ENCODE results near the gene CCT2. TPM values are rescaled to one million over a fixed set of nuclear protein-coding genes. Genes with fewer than 3 reads are reported as not detected.

CCT2 gene
- total RNA-seq, 1 donor from 2014 or later: 262 TPM

GRCh38 chr12:69619050-69619449 is 33.8 kb downstream of the CCT2 start:
- no peaks in the 10 kb centered on the region for H3K9me3 ChIP-seq (ENCODE audit: insufficient read depth, low read depth, low read length)
- H3K27me3 Mint-ChIP-seq (ENCODE audit: low read depth, unreplicated experiment): peaks cover 5% of the 10 kb centered on the region
- H3K4me2 ChIP-seq (ENCODE audit: low read length): no peak overlapping the region
- FAIRE-seq: no peak
- no peaks in the 10 kb centered on the region for H3K4me1 ChIP-seq (ENCODE audit: insufficient read depth, low read length)
- H3K79me2 ChIP-seq (ENCODE audit: insufficient read depth, low read length): no peaks in the 10 kb centered on the region
- TF ChIP-seq EZH2 (IDR thresholded peaks at IDR 0.05; ENCODE audit: insufficient read depth, low read length) (no peak), CTCF (IDR thresholded peaks at IDR 0.05; ENCODE audit: insufficient read depth, low read depth, low read length) (no peak)
- DNase-seq (ENCODE audit: low read depth): no peak
- H3K27ac Mint-ChIP-seq (ENCODE audit: unreplicated experiment): no peak overlapping the region
- H3K27ac ChIP-seq (ENCODE audit: low read depth, low read length): no peak overlapping the region
- H3K27me3 ChIP-seq (ENCODE audit: insufficient read depth, low read length): no peaks in the 10 kb centered on the region
- H3K4me1 Mint-ChIP-seq (ENCODE audit: low read depth, unreplicated experiment): no peaks in the 10 kb centered on the region
- H2AFZ ChIP-seq (ENCODE audit: low read depth, low read length): no peak overlapping the region
- no peak overlapping the region for H3K9ac ChIP-seq (ENCODE audit: low read length)
- H3K36me3 Mint-ChIP-seq (ENCODE audit: low read depth, unreplicated experiment): no peaks in the 10 kb centered on the region
- no peaks in the 10 kb centered on the region for H4K20me1 ChIP-seq (ENCODE audit: insufficient read depth, low read length)
- no peak overlapping the region for H3K4me3 ChIP-seq (ENCODE audit: insufficient read depth, low read depth, low read length)
- H3K4me3 Mint-ChIP-seq (ENCODE audit: unreplicated experiment): no peak overlapping the region
- no peaks in the 10 kb centered on the region for H3K36me3 ChIP-seq (ENCODE audit: insufficient read depth, low read length)
- H3K9me3 Mint-ChIP-seq (ENCODE audit: unreplicated experiment): peaks cover 9% of the 10 kb centered on the region

DNA sequence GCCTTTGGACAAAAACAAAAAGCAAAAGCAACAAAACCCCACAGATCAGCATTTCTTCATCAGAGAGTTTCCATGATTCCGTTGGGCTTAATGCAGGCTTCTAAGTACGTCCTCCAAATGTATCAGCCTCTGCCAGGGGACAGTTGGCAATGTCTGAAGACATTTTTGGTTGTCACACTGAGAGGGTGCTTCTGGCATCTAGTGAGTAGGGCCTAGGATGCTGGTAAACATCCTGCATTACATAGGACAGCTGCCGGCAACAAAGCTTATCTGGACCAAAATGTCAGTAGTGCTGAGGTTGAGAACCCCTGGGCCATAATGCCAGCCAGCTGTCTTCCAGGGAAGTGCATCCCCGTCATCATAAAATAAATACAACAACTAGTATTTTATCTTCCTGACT is 34.8 kb downstream of the CCT2 start:
- TF ChIP-seq EZH2 (IDR thresholded peaks at IDR 0.05; ENCODE audit: insufficient read depth, low read length): no peak
- no peak for TF ChIP-seq CTCF (IDR thresholded peaks at IDR 0.05; ENCODE audit: insufficient read depth, low read depth, low read length)

DNA sequence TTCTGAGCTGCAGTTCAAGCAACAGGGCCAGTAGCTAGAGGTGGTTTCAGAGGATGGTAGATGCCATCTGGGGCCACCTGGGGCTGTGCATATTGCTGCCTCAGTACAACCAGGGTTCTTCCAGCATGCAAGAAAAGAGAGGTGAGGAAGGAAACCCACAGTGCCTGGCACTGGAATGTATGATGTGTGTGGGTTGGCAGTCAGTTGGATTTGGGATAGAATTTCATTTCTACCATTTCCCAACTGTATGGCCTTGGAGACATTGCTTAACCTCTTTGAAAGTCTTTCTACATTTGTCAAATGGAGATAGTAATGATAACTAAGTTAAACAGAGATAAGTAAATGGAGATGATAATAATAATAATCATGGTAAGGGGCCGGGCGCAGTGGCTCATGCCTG is 35.7 kb downstream of the CCT2 start:
- Histone ChIP-seq H2AFZ (ENCODE audit: low read depth, low read length) (no peak overlapping the region), H3K36me3 (ENCODE audit: insufficient read depth, low read length) (no peaks in the 10 kb centered on the region), H4K20me1 (ENCODE audit: insufficient read depth, low read length) (no peaks in the 10 kb centered on the region), H3K4me1 (ENCODE audit: insufficient read depth, low read length) (no peaks in the 10 kb centered on the region), H3K9ac (ENCODE audit: low read length) (no peak overlapping the region), H3K4me3 (ENCODE audit: insufficient read depth, low read depth, low read length) (no peak overlapping the region), H3K27ac (ENCODE audit: low read depth, low read length) (no peak overlapping the region), H3K27me3 (ENCODE audit: insufficient read depth, low read length) (peaks cover 3% of the 10 kb centered on the region), H3K9me3 (ENCODE audit: insufficient read depth, low read depth, low read length) (no peaks in the 10 kb centered on the region), H3K4me2 (ENCODE audit: low read length) (no peak overlapping the region), H3K79me2 (ENCODE audit: insufficient read depth, low read length) (no peaks in the 10 kb centered on the region)
- Mint-ChIP-seq H3K4me3 (ENCODE audit: unreplicated experiment) (no peak overlapping the region), H3K4me1 (ENCODE audit: low read depth, unreplicated experiment) (no peaks in the 10 kb centered on the region), H3K27me3 (ENCODE audit: low read depth, unreplicated experiment) (peaks cover 5% of the 10 kb centered on the region), H3K27ac (ENCODE audit: unreplicated experiment) (no peak overlapping the region), H3K9me3 (ENCODE audit: unreplicated experiment) (peaks cover 5% of the 10 kb centered on the region), H3K36me3 (ENCODE audit: low read depth, unreplicated experiment) (no peaks in the 10 kb centered on the region)
- FAIRE-seq: no peak
- TF ChIP-seq EZH2 (IDR thresholded peaks at IDR 0.05; ENCODE audit: insufficient read depth, low read length): no peak
- TF ChIP-seq CTCF (IDR thresholded peaks at IDR 0.05; ENCODE audit: insufficient read depth, low read depth, low read length): no peak
- DNase-seq (ENCODE audit: low read depth): no peak

More for the DNA sequence above, 34.8 kb downstream of the CCT2 start:
- Histone ChIP-seq H3K4me1 (ENCODE audit: insufficient read depth, low read length) (no peaks in the 10 kb centered on the region), H3K79me2 (ENCODE audit: insufficient read depth, low read length) (no peaks in the 10 kb centered on the region), H4K20me1 (ENCODE audit: insufficient read depth, low read length) (no peaks in the 10 kb centered on the region), H3K4me2 (ENCODE audit: low read length) (no peak overlapping the region), H3K9ac (ENCODE audit: low read length) (no peak overlapping the region), H3K27ac (ENCODE audit: low read depth, low read length) (no peak overlapping the region), H3K27me3 (ENCODE audit: insufficient read depth, low read length) (no peaks in the 10 kb centered on the region), H3K4me3 (ENCODE audit: insufficient read depth, low read depth, low read length) (no peak overlapping the region), H3K9me3 (ENCODE audit: insufficient read depth, low read depth, low read length) (no peaks in the 10 kb centered on the region), H2AFZ (ENCODE audit: low read depth, low read length) (no peak overlapping the region), H3K36me3 (ENCODE audit: insufficient read depth, low read length) (no peaks in the 10 kb centered on the region)
- no peak overlapping the region for H3K4me3 Mint-ChIP-seq (ENCODE audit: unreplicated experiment)
- peaks cover 9% of the 10 kb centered on the region for H3K9me3 Mint-ChIP-seq (ENCODE audit: unreplicated experiment)
- peaks cover 5% of the 10 kb centered on the region for H3K27me3 Mint-ChIP-seq (ENCODE audit: low read depth, unreplicated experiment)
- DNase-seq (ENCODE audit: low read depth) (no peak), FAIRE-seq (no peak)
- no peaks in the 10 kb centered on the region for H3K36me3 Mint-ChIP-seq (ENCODE audit: low read depth, unreplicated experiment)
- H3K27ac Mint-ChIP-seq (ENCODE audit: unreplicated experiment): no peak overlapping the region
- no peaks in the 10 kb centered on the region for H3K4me1 Mint-ChIP-seq (ENCODE audit: low read depth, unreplicated experiment)

Measured in astrocyte (in vitro differentiated cells and primary cell).